ENCODE measurements around the gene NEBL. TPM values are rescaled to one million over a fixed set of nuclear protein-coding genes. Genes with fewer than 3 reads are reported as not detected.

The NEBL gene
- total and polyA plus RNA-seq, 2 experiments from 2014 or later: 2.3 to 11.4 TPM

GRCh38 chr10:20839141-20839540, 58.0 kb downstream of the NEBL start (continued):
- TF ChIP-seq EZH2 (IDR thresholded peaks at IDR 0.05; ENCODE audit: low read depth, unreplicated experiment): no peak
- TF ChIP-seq NANOG (IDR thresholded peaks at IDR 0.05; ENCODE audit: borderline replicate concordance): no peak
- no peak for TF ChIP-seq REST (IDR thresholded peaks at IDR 0.05; ENCODE audit: unreplicated experiment)
- TF ChIP-seq ETS1 (IDR thresholded peaks at IDR 0.05): no peak

GRCh38 chr10:20836401-20836800, 60.7 kb downstream of the NEBL start:
- no peaks in the 10 kb centered on the region for H3K4me1 ChIP-seq (ENCODE audit: insufficient read depth)
- H2AFZ ChIP-seq: no peak overlapping the region
- no peak for DNase-seq (ENCODE audit: low spot score)
- H3K9me2 ChIP-seq (ENCODE audit: insufficient read depth): peaks cover 3% of the 10 kb centered on the region; the same call in 1 of the 2 replicates
- no peak overlapping the region for H3K4me2 ChIP-seq
- H3F3A ChIP-seq (replicated peaks; ENCODE audit: low read depth): no peaks in the 10 kb centered on the region
- H3K4me3 Mint-ChIP-seq: no peak overlapping the region
- no peaks in the 10 kb centered on the region for H3K79me2 ChIP-seq (replicated peaks; ENCODE audit: insufficient read depth)
- peaks cover 15% of the 10 kb centered on the region; the same call in 2 of the 3 replicates for H3K9me3 Mint-ChIP-seq
- H3K27me3 Mint-ChIP-seq (ENCODE audit: insufficient read depth, low read depth, poor library complexity): peaks cover 2% of the 10 kb centered on the region
- H4K20me1 ChIP-seq (replicated peaks; ENCODE audit: insufficient read depth): no peaks in the 10 kb centered on the region
- no peaks in the 10 kb centered on the region for H3K4me1 Mint-ChIP-seq
- no peak for ATAC-seq
- peaks cover 5% of the 10 kb centered on the region; the same call in 2 of the 3 replicates for H3K36me3 Mint-ChIP-seq (ENCODE audit: low read depth)
- no peaks in the 10 kb centered on the region for H3K36me3 ChIP-seq (ENCODE audit: insufficient read depth)
- no peak overlapping the region for H3K27ac ChIP-seq (ENCODE audit: low read depth)
- no peak overlapping the region for H3K4me3 ChIP-seq
- H3K27me3 ChIP-seq (ENCODE audit: insufficient read depth): no peaks in the 10 kb centered on the region
- no peak overlapping the region for H3K27ac Mint-ChIP-seq
- TF ChIP-seq CTCF (conservative IDR thresholded peaks at IDR 0.05; ENCODE audit: low read depth in 2 of 2) (no peak), EZH2 (IDR thresholded peaks at IDR 0.05; ENCODE audit: low read depth, unreplicated experiment) (no peak), EZH2phosphoT487 (IDR thresholded peaks at IDR 0.05; ENCODE audit: unreplicated experiment) (no peak), NANOG (IDR thresholded peaks at IDR 0.05; ENCODE audit: borderline replicate concordance) (no peak), CREB1 (CRISPR knock-in tag; IDR thresholded peaks at IDR 0.05; ENCODE audit: low read depth) (no peak), POLR2AphosphoS5 (IDR thresholded peaks at IDR 0.05; ENCODE audit: low read depth) (no peak), JUNB (IDR thresholded peaks at IDR 0.05; ENCODE audit: unreplicated experiment) (no peak), ZNF331 (CRISPR knock-in tag; IDR thresholded peaks at IDR 0.05; ENCODE audit: low read depth) (no peak), REST (IDR thresholded peaks at IDR 0.05; ENCODE audit: unreplicated experiment) (no peak), ZNF114 (CRISPR knock-in tag; IDR thresholded peaks at IDR 0.05) (no peak)

Data from GM23338 (cell line).